Activated T-cell treated with anti-CD3 and anti-CD28 coated beads, Interleukin-2, amount 50 U/mL, for 24 hours (primary cell): Measurements from ENCODE around the gene SPDYE2.
"Not testable (repeated sequence)": the region's sequence is repeated elsewhere in the genome, so short reads cannot be mapped to it uniquely, and the experiment has no call there.

Source experiments
- DNase-seq: peaks from one replicate; pipeline ENCODE4 v3.0.0-alpha.2; 2020
- H3K27ac Mint-ChIP-seq: 2 replicates; pipeline ENCODE4 v1.8.0; 2020; ENCODE audit warnings: mild to moderate bottlenecking, mixed read lengths
- H3K27me3 Mint-ChIP-seq: 2 replicates; pipeline ENCODE4 v1.8.0; 2020; ENCODE audit warnings: mixed read lengths
- H3K36me3 Mint-ChIP-seq: 2 replicates; pipeline ENCODE4 v1.8.0; 2020; ENCODE audit warnings: low read depth, mixed read lengths
- H3K4me1 Mint-ChIP-seq: 2 replicates; pipeline ENCODE4 v1.8.0; 2020; ENCODE audit warnings: low read depth, mixed read lengths
- H3K4me3 Mint-ChIP-seq: 2 replicates; pipeline ENCODE4 v1.8.0; 2020; ENCODE audit warnings: mild to moderate bottlenecking, moderate library complexity, mixed read lengths
- H3K9me3 Mint-ChIP-seq: 2 replicates; pipeline ENCODE4 v1.8.0; 2020; ENCODE audit warnings: mixed read lengths

SPDYE2 gene

GRCh38 chr7:102576363-102576762 is 25.3 kb downstream of the SPDYE2 start:
- not testable (repeated sequence) for H3K4me1 Mint-ChIP-seq, H3K27me3 Mint-ChIP-seq, H3K36me3 Mint-ChIP-seq, H3K4me3 Mint-ChIP-seq, H3K27ac Mint-ChIP-seq, DNase-seq, H3K9me3 Mint-ChIP-seq

GRCh38 chr7:102577315-102578240 is 26.6 kb downstream of the SPDYE2 start:
- not testable (repeated sequence) for H3K9me3 Mint-ChIP-seq, H3K36me3 Mint-ChIP-seq, H3K4me3 Mint-ChIP-seq, H3K4me1 Mint-ChIP-seq, H3K27ac Mint-ChIP-seq, H3K27me3 Mint-ChIP-seq
- peak; percentile 30 for DNase-seq

- not testable (repeated sequence) for H3K27me3 Mint-ChIP-seq, H3K36me3 Mint-ChIP-seq, H3K4me3 Mint-ChIP-seq, DNase-seq, H3K4me1 Mint-ChIP-seq, H3K27ac Mint-ChIP-seq, H3K9me3 Mint-ChIP-seq
Measured at GRCh38 chr7:102578486-102578885, 27.5 kb downstream of the SPDYE2 start.

GRCh38 chr7:102581722-102582121 is 30.7 kb downstream of the SPDYE2 start:
- H3K27ac Mint-ChIP-seq, DNase-seq, H3K4me3 Mint-ChIP-seq, H3K4me1 Mint-ChIP-seq, H3K36me3 Mint-ChIP-seq, H3K9me3 Mint-ChIP-seq, H3K27me3 Mint-ChIP-seq: not testable (repeated sequence)

GRCh38 chr7:102583495-102583894 is 32.5 kb downstream of the SPDYE2 start:
- not testable (repeated sequence) for DNase-seq, H3K9me3 Mint-ChIP-seq, H3K27me3 Mint-ChIP-seq, H3K4me3 Mint-ChIP-seq, H3K36me3 Mint-ChIP-seq, H3K4me1 Mint-ChIP-seq, H3K27ac Mint-ChIP-seq

- H3K36me3 Mint-ChIP-seq, H3K27me3 Mint-ChIP-seq, H3K9me3 Mint-ChIP-seq, H3K27ac Mint-ChIP-seq, H3K4me1 Mint-ChIP-seq, H3K4me3 Mint-ChIP-seq, DNase-seq: not testable (repeated sequence)
Measured at GRCh38 chr7:102589857-102590256, 38.8 kb downstream of the SPDYE2 start.

- DNase-seq = peak; percentile 63
Measured at GRCh38 chr7:102592477-102593019, 41.5 kb downstream of the SPDYE2 start.

GRCh38 chr7:102593637-102594334 is 42.8 kb downstream of the SPDYE2 start:
- DNase-seq, H3K4me1 Mint-ChIP-seq, H3K27ac Mint-ChIP-seq, H3K27me3 Mint-ChIP-seq, H3K36me3 Mint-ChIP-seq, H3K9me3 Mint-ChIP-seq, H3K4me3 Mint-ChIP-seq: not testable (repeated sequence)

More at GRCh38 chr7:102592477-102593019, 41.5 kb downstream of the SPDYE2 start:
- not testable (repeated sequence) for H3K4me1 Mint-ChIP-seq, H3K27me3 Mint-ChIP-seq, H3K4me3 Mint-ChIP-seq, H3K27ac Mint-ChIP-seq, H3K9me3 Mint-ChIP-seq, H3K36me3 Mint-ChIP-seq

GRCh38 chr7:102596036-102596435 is 45.0 kb downstream of the SPDYE2 start:
- H3K27ac Mint-ChIP-seq, H3K4me3 Mint-ChIP-seq, H3K9me3 Mint-ChIP-seq, H3K27me3 Mint-ChIP-seq, H3K36me3 Mint-ChIP-seq, H3K4me1 Mint-ChIP-seq, DNase-seq: not testable (repeated sequence)

GRCh38 chr7:102599699-102600098 is 48.7 kb downstream of the SPDYE2 start:
- DNase-seq, H3K36me3 Mint-ChIP-seq, H3K4me1 Mint-ChIP-seq, H3K27me3 Mint-ChIP-seq, H3K27ac Mint-ChIP-seq, H3K4me3 Mint-ChIP-seq, H3K9me3 Mint-ChIP-seq: not testable (repeated sequence)

GRCh38 chr7:102602317-102602716 is 51.3 kb downstream of the SPDYE2 start:
- H3K27me3 Mint-ChIP-seq, DNase-seq, H3K9me3 Mint-ChIP-seq, H3K36me3 Mint-ChIP-seq, H3K4me1 Mint-ChIP-seq, H3K27ac Mint-ChIP-seq, H3K4me3 Mint-ChIP-seq: not testable (repeated sequence)

- H3K27me3 Mint-ChIP-seq, H3K27ac Mint-ChIP-seq, H3K4me1 Mint-ChIP-seq, DNase-seq, H3K9me3 Mint-ChIP-seq, H3K36me3 Mint-ChIP-seq, H3K4me3 Mint-ChIP-seq: not testable (repeated sequence)
Measured at GRCh38 chr7:102604431-102605145, 53.6 kb downstream of the SPDYE2 start.

GRCh38 chr7:102606848-102607247 is 55.8 kb downstream of the SPDYE2 start:
- not testable (repeated sequence) for DNase-seq, H3K9me3 Mint-ChIP-seq, H3K27ac Mint-ChIP-seq, H3K27me3 Mint-ChIP-seq, H3K4me3 Mint-ChIP-seq, H3K36me3 Mint-ChIP-seq, H3K4me1 Mint-ChIP-seq

- not testable (repeated sequence) for DNase-seq, H3K27ac Mint-ChIP-seq, H3K36me3 Mint-ChIP-seq, H3K4me1 Mint-ChIP-seq, H3K27me3 Mint-ChIP-seq, H3K4me3 Mint-ChIP-seq, H3K9me3 Mint-ChIP-seq
Measured at GRCh38 chr7:102609734-102610133, 58.7 kb downstream of the SPDYE2 start.

GRCh38 chr7:102610441-102610840 is 59.4 kb downstream of the SPDYE2 start:
- not testable (repeated sequence) for H3K9me3 Mint-ChIP-seq, H3K4me1 Mint-ChIP-seq, H3K36me3 Mint-ChIP-seq, H3K27ac Mint-ChIP-seq, H3K4me3 Mint-ChIP-seq, DNase-seq, H3K27me3 Mint-ChIP-seq
